IPS DF 6.9 (cell line): ENCODE results near the gene ITGB1BP2.
"Not testable (repeated sequence)": the region's sequence is repeated elsewhere in the genome, so short reads cannot be mapped to it uniquely, and the experiment has no call there.

ENCODE experiments used
- DNase-seq: peaks from one replicate; pipeline ENCODE4 v3.0.0-alpha.2; 2013; ENCODE audit warnings: low read depth, low spot score
- H3K27ac ChIP-seq: one replicate; pipeline ENCODE4 v1.5.1; 2013; ENCODE audit warnings: low read length, control low read depth
- H3K27me3 ChIP-seq: 2 replicates; pipeline ENCODE4 v1.6.1; 2013; ENCODE audit warnings: mild to moderate bottlenecking, low read length; ENCODE audit not compliant: control insufficient read depth, insufficient read depth
- H3K36me3 ChIP-seq: 2 replicates; pipeline ENCODE4 v1.6.1; 2013; ENCODE audit warnings: low read length; ENCODE audit not compliant: control insufficient read depth, insufficient read depth
- H3K4me1 ChIP-seq: 2 replicates; pipeline ENCODE4 v1.6.1; 2013; ENCODE audit warnings: low read length; ENCODE audit not compliant: control insufficient read depth, insufficient read depth
- H3K4me3 ChIP-seq: 2 replicates; pipeline ENCODE4 v1.5.1; 2013; ENCODE audit warnings: mild to moderate bottlenecking, low read length
- H3K9me3 ChIP-seq: 2 replicates; pipeline ENCODE4 v1.6.1; 2013; ENCODE audit warnings: low read length, inconsistent platforms; ENCODE audit not compliant: control insufficient read depth, insufficient read depth
- WGBS: extraction: QIAGEN DNeasy Blood & Tissue Kit; methylation state at CpG from one replicate; pipeline ENCODE4 v1.1.7; 2013; ENCODE audit warnings: mixed read lengths, missing lambda C conversion rate; ENCODE audit not compliant: insufficient read length, insufficient coverage; 5-methylcytosine and 5-hydroxymethylcytosine counted together

The ITGB1BP2 gene

GRCh38 chrX:71304561-71304960, 3.0 kb downstream of the ITGB1BP2 start:
- no peak for DNase-seq
- no CpG with 5 or more reads among the region's 2 CpGs for WGBS
- peaks cover 3% of the 10 kb centered on the region; the same call in 1 of the 2 replicates for H3K36me3 ChIP-seq
- no peaks in the 10 kb centered on the region for H3K27me3 ChIP-seq
- no peaks in the 10 kb centered on the region for H3K9me3 ChIP-seq
- H3K27ac ChIP-seq = no peak overlapping the region
- H3K4me1 ChIP-seq = no peaks in the 10 kb centered on the region
- H3K4me3 ChIP-seq = no peak overlapping the region

DNA sequence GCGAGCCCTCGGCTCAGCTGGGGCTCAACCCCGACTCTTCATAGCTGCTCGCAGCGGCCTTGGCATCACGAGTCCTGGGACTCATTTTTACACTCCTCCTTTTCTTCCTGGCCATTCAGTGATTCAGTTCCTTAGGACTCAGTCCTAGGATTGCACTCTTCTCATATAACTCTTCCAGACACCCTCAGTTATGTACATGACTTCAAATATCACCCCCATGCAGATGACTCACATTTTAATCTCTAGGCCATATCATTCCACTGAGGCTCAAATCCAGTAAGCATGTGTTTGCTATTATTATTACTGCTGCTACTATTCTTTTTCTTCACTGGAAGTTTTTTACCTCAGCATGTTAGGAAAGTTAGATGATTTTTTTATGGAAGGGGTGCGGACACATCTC, 14.4 kb downstream of the ITGB1BP2 start:
- no peak for DNase-seq
- no peak overlapping the region for H3K27ac ChIP-seq

DNA sequence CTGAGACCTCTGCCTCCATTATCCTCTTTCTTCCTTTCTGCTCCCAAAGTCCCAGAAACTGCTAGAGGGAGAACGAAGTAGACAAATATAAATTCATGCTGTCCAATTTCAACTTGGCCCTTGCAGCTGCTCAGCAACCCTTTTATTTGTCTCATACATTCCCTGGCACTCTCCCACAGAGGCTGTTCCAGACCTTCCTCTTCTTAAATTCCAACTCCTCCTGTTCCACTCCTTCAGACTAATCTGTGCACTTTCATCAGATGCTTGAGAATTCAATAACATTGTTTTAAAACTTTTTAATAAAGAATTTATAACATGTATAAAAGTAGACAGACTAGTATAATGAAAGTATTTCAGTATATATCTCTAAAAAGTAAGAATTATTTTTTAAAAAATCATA, 15.4 kb downstream of the ITGB1BP2 start:
- H3K27me3 ChIP-seq, DNase-seq, H3K4me1 ChIP-seq, H3K27ac ChIP-seq, H3K36me3 ChIP-seq, H3K9me3 ChIP-seq, H3K4me3 ChIP-seq: not testable (repeated sequence)
- no CpG with 5 or more reads among the region's 1 CpG for WGBS

More for the DNA sequence above, 14.4 kb downstream of the ITGB1BP2 start:
- no CpG with 5 or more reads among the region's 7 CpGs for WGBS
- H3K36me3 ChIP-seq = no peaks in the 10 kb centered on the region
- H3K9me3 ChIP-seq = no peaks in the 10 kb centered on the region
- no peak overlapping the region for H3K4me3 ChIP-seq
- no peaks in the 10 kb centered on the region for H3K27me3 ChIP-seq
- no peaks in the 10 kb centered on the region for H3K4me1 ChIP-seq

GRCh38 chrX:71320126-71320525, 18.6 kb downstream of the ITGB1BP2 start:
- H3K9me3 ChIP-seq = no peaks in the 10 kb centered on the region

GRCh38 chrX:71321731-71322130, 20.2 kb downstream of the ITGB1BP2 start:
- no peaks in the 10 kb centered on the region for H3K36me3 ChIP-seq
- no peak for DNase-seq
- H3K9me3 ChIP-seq = no peaks in the 10 kb centered on the region
- no peaks in the 10 kb centered on the region for H3K4me1 ChIP-seq
- WGBS = no CpG with 5 or more reads among the region's 1 CpG
- no peak overlapping the region for H3K4me3 ChIP-seq
- H3K27ac ChIP-seq = no peak overlapping the region
- no peaks in the 10 kb centered on the region for H3K27me3 ChIP-seq

More at GRCh38 chrX:71320126-71320525, 18.6 kb downstream of the ITGB1BP2 start:
- Histone ChIP-seq H3K27ac (no peak overlapping the region), H3K27me3 (no peaks in the 10 kb centered on the region), H3K36me3 (no peaks in the 10 kb centered on the region), H3K4me1 (no peaks in the 10 kb centered on the region), H3K4me3 (no peak overlapping the region)
- no CpG with 5 or more reads among the region's 1 CpG for WGBS
- DNase-seq = no peak

- H3K36me3 ChIP-seq, DNase-seq, H3K4me1 ChIP-seq, H3K4me3 ChIP-seq, H3K27ac ChIP-seq, H3K9me3 ChIP-seq, H3K27me3 ChIP-seq: not testable (repeated sequence)
- WGBS = no CpG with 5 or more reads among the region's 11 CpGs
Observed at GRCh38 chrX:71324452-71324851, 22.9 kb downstream of the ITGB1BP2 start.

GRCh38 chrX:71326394-71326793, 24.8 kb downstream of the ITGB1BP2 start:
- no peak overlapping the region for H3K27ac ChIP-seq
- no peak overlapping the region for H3K4me3 ChIP-seq
- no peaks in the 10 kb centered on the region for H3K27me3 ChIP-seq
- no peak for DNase-seq
- H3K9me3 ChIP-seq = no peaks in the 10 kb centered on the region
- H3K36me3 ChIP-seq = no peaks in the 10 kb centered on the region
- H3K4me1 ChIP-seq = no peaks in the 10 kb centered on the region
- no CpG with 5 or more reads among the region's 3 CpGs for WGBS

- H3K4me1 ChIP-seq, H3K9me3 ChIP-seq, DNase-seq, H3K27ac ChIP-seq, H3K36me3 ChIP-seq, H3K4me3 ChIP-seq, H3K27me3 ChIP-seq: not testable (repeated sequence)
- WGBS = no CpG with 5 or more reads among the region's 5 CpGs
Observed at GRCh38 chrX:71349151-71349665, 47.7 kb downstream of the ITGB1BP2 start.

DNA sequence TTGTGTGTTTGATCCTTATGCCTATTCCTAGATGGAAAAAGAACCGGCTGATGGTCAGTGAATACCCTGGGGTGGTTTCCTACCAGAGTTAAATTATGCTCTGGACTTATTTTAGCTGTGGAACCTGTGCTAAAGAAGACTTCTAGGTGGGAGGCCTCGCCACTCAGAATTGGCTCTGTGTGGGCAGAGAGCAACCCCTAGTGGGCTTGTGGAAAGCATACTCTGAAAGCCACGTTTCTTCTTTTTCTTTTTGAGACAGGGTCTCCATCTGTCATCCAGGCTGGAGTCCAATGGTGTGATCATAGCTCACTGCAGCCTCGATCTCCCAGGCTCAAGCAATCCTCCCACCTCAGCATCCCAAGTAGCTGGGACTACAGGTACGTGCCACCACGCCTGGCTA, 48.3 kb downstream of the ITGB1BP2 start:
- not testable (repeated sequence) for H3K36me3 ChIP-seq, DNase-seq, H3K9me3 ChIP-seq, H3K4me3 ChIP-seq, H3K27me3 ChIP-seq, H3K4me1 ChIP-seq, H3K27ac ChIP-seq
- WGBS = no CpG with 5 or more reads among the region's 6 CpGs

GRCh38 chrX:71352439-71352838, 50.9 kb downstream of the ITGB1BP2 start:
- no CpG with 5 or more reads among the region's 5 CpGs for WGBS
- not testable (repeated sequence) for DNase-seq, H3K4me1 ChIP-seq

More at GRCh38 chrX:71352439-71352838, 50.9 kb downstream of the ITGB1BP2 start:
- not testable (repeated sequence) for H3K36me3 ChIP-seq, H3K27ac ChIP-seq, H3K9me3 ChIP-seq, H3K4me3 ChIP-seq, H3K27me3 ChIP-seq
